Subcutaneous adipose tissue (tissue), 4 donors: ENCODE results near the gene HSD3B7. TPM values are rescaled to one million over a fixed set of nuclear protein-coding genes. Genes with fewer than 3 reads are reported as not detected.

ENCODE experiments used
- total RNA-seq, 4 donors: library from RNA; depleted of rRNA; stranded (reverse); fragments of >200 nt; gene quantifications; one replicate each; pipeline ENCODE4 v1.1.0, GENCODE V29; 2016
- TF ChIP-seq, protein P1 (sequence below): fragments of 450-650 bp; IDR thresholded peaks from one replicate; pipeline ENCODE4 v1.5.1; 2016; ENCODE audit warnings: low read depth, mild to moderate bottlenecking, control low read depth, antibody characterized with exemption, moderate library complexity

HSD3B7 gene
- total RNA-seq, 4 donors from 2014 or later: 18.3 to 73.8 (median 30.0) TPM

DNA sequence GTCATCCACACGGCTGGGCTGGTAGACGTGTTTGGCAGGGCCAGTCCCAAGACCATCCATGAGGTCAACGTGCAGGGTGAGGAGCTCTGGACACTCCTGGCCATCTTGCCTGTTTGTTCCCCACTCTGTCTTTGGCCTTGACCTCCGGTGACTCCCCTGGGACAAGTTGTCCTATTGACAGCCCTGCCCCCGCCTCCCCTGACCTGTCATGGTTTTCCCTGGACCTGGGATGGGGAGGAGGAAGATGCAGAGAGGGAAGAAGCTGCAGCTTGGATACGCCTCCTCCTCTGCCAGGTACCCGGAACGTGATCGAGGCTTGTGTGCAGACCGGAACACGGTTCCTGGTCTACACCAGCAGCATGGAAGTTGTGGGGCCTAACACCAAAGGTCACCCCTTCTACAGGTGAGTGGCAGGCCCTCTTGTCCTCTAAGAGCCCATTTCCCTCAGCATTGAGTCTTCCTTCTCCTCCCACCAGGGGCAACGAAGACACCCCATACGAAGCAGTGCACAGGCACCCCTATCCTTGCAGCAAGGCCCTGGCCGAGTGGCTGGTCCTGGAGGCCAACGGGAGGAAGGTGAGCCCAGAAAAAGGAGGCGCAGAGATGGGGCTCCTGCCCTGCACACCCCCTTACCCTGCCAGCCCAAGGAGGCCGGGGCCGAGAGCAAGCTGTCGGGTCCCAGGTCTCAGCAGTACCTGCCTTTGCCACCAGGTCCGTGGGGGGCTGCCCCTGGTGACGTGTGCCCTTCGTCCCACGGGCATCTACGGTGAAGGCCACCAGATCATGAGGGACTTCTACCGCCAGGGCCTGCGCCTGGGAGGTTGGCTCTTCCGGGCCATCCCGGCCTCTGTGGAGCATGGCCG is 1.4 kb downstream of the HSD3B7 start:
- TF ChIP-seq, protein P1, sequence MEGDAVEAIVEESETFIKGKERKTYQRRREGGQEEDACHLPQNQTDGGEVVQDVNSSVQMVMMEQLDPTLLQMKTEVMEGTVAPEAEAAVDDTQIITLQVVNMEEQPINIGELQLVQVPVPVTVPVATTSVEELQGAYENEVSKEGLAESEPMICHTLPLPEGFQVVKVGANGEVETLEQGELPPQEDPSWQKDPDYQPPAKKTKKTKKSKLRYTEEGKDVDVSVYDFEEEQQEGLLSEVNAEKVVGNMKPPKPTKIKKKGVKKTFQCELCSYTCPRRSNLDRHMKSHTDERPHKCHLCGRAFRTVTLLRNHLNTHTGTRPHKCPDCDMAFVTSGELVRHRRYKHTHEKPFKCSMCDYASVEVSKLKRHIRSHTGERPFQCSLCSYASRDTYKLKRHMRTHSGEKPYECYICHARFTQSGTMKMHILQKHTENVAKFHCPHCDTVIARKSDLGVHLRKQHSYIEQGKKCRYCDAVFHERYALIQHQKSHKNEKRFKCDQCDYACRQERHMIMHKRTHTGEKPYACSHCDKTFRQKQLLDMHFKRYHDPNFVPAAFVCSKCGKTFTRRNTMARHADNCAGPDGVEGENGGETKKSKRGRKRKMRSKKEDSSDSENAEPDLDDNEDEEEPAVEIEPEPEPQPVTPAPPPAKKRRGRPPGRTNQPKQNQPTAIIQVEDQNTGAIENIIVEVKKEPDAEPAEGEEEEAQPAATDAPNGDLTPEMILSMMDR: no peak

DNA sequence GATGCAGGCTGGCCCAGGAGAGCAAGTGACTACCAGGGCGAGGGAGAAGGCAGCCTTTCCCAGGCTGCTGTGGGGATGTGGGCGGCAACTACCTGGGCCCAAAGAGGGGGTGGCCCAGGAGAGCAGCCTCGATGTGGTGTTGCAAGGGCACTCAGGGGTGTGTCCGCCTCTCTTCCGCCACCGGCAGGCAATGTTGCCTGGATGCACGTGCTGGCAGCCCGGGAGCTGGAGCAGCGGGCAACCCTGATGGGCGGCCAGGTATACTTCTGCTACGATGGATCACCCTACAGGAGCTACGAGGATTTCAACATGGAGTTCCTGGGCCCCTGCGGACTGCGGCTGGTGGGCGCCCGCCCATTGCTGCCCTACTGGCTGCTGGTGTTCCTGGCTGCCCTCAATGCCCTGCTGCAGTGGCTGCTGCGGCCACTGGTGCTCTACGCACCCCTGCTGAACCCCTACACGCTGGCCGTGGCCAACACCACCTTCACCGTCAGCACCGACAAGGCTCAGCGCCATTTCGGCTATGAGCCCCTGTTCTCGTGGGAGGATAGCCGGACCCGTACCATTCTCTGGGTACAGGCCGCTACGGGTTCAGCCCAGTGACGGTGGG is 2.7 kb downstream of the HSD3B7 start:
- TF ChIP-seq, protein P1: no peak

DNA sequence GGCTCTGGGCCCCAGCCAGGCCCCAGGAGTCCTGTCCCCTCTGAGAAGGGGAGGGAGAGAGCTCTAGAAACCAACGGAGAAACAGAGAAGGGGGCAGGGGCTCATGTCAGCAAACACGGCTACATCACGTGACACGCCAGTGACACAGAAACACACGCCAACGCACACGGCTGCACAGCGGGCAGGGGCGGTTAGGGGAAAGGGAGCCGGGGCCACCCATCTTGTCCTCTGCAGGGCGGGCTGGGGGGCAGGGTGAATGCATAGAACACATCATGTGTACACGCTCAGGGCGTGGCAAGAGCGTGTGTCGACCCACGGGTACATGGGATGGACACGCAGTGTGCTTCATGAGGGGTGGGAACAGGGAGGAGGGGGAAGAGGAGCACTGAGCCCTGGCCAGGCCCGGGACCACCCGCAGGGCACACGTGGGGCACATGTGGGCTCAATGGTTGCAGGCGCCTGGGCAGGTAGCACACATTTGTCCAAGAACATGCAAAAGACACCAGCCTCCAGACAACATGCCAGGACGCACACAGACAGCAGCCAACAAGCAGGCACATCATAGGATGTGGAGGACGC is 4.6 kb downstream of the HSD3B7 start:
- TF ChIP-seq, protein P1: no peak

DNA sequence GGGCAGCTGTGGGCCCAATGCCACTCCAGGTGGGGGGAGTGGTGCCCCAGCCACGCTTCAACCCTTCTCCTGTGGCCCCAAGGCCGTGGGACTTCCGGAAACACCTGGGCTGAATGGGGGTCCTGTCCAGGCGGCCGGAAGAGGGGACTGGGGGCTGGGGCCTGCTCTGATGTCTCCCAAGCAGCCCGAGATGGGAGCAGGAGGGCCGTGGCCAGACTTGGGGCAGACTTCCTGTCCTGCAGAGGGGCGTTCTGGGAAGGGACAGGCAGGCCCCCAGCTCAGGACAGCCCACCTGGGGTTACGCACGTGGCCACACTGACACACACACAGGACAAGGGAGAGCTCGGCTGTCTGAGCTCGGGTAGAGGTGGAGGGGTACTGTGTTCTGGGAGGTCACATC is 5.1 kb downstream of the HSD3B7 start:
- TF ChIP-seq, protein P1: no peak

DNA sequence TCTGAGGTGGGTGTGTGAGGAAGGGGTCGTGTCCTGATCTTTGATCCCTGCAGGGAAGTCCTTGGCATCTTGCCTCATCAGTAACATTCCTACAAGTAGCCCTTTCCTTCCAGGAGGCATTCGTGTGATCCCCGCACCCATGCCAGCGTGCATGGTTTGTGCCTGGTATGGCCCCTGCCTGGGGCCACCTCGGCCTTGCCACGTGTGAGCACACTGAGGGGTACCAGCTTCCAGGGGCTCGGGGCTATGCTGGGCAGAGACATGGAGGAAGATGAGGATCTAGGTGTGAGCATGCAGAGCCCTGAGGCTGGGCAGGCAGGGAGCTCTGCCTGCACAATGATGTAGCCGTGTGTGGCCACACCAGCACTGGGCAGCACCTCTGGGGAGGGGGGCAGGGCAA is 6.0 kb downstream of the HSD3B7 start:
- TF ChIP-seq, protein P1: no peak

DNA sequence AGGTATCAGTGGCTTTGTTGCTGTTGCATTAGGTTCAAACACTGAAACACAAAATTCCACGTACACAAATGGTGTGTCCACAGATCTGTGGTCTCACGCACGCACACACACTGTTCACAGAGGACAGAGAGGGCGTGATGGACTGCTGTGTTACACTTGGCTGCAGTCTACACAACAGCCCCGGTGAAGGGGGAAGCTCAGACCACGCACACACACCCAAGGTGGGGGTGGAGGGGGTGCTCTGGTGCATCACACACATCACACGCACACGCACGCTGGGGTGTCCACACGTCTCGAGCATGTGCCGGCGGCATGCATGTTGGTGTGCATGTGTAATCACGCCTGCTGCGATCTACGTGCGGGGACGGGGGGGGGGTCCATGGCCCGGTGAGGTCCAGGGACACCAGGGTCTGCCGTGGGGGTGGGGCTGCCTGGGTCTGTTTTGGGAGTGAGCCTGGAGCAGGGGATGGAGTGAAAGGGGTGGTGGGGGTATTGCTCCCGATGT is 7.3 kb downstream of the HSD3B7 start:
- TF ChIP-seq, protein P1: no peak
